SK-N-SH treated with all-trans-retinoic acid at 6 μM for 48 hours (cell line): ENCODE measurements around the gene TBC1D2.

Experiments used
- ATAC-seq: fragments of 200-7000 bp; cut with Tn5 transposase; 3 replicates; pipeline ENCODE4 v1.9.1; 2020; ENCODE audit warnings: mild to moderate bottlenecking, moderate library complexity
- BACH2 ChIP-seq: fragments of 250-450 bp; sonication (Bioruptor Pico); IDR thresholded peaks from 2 replicates; pipeline ENCODE4 v1.9.0; 2021; ENCODE audit warnings: mild to moderate bottlenecking, borderline replicate concordance
- ESRRG ChIP-seq: fragments of 250-450 bp; sonication (Bioruptor Pico); IDR thresholded peaks from 2 replicates; pipeline ENCODE4 v1.6.1; 2021; ENCODE audit warnings: mild to moderate bottlenecking
- GLIS3 ChIP-seq: fragments of 250-450 bp; sonication (Bioruptor Pico); IDR thresholded peaks from 2 replicates; pipeline ENCODE4 v1.5.0; 2020; ENCODE audit warnings: mild to moderate bottlenecking, moderate library complexity
- ISL1 ChIP-seq: fragments of 250-450 bp; sonication (Bioruptor Pico); IDR thresholded peaks from 2 replicates; pipeline ENCODE4 v2.1.2; 2022; ENCODE audit warnings: mild to moderate bottlenecking, moderate library complexity
- OSR1 ChIP-seq: fragments of 250-450 bp; sonication (Bioruptor Pico); IDR thresholded peaks from 2 replicates; pipeline ENCODE4 v1.8.0; 2022; ENCODE audit warnings: moderate library complexity, mild to moderate bottlenecking, inconsistent platforms
- PPARA ChIP-seq: fragments of 250-450 bp; sonication (Bioruptor Pico); IDR thresholded peaks from 2 replicates; pipeline ENCODE4 v1.5.0; 2020; ENCODE audit warnings: mild to moderate bottlenecking, borderline replicate concordance
- RARB ChIP-seq: fragments of 250-450 bp; sonication (Bioruptor Pico); IDR thresholded peaks from 2 replicates; pipeline ENCODE4 v1.8.0; 2021; ENCODE audit warnings: mild to moderate bottlenecking, moderate library complexity
- SNAI2 ChIP-seq: fragments of 250-450 bp; sonication (Bioruptor Pico); IDR thresholded peaks from 2 replicates; pipeline ENCODE4 v1.5.0; 2020; ENCODE audit warnings: mild to moderate bottlenecking, moderate library complexity
- TCF4 ChIP-seq: fragments of 250-450 bp; sonication (Bioruptor Pico); IDR thresholded peaks from 2 replicates; pipeline ENCODE4 v1.8.0; 2021; ENCODE audit warnings: mild to moderate bottlenecking, moderate library complexity, borderline replicate concordance
- TOX ChIP-seq: fragments of 250-450 bp; sonication (Bioruptor Pico); IDR thresholded peaks from 2 replicates; pipeline ENCODE4 v1.8.0; 2021; ENCODE audit warnings: mild to moderate bottlenecking, moderate library complexity, borderline replicate concordance
- ZC3H10 ChIP-seq: fragments of 250-450 bp; sonication (Bioruptor Pico); IDR thresholded peaks from 2 replicates; pipeline ENCODE4 v1.5.1; 2021; ENCODE audit warnings: mild to moderate bottlenecking, moderate library complexity
- ZFP3 ChIP-seq: fragments of 250-450 bp; sonication (Bioruptor Pico); IDR thresholded peaks from 2 replicates; pipeline ENCODE4 v1.5.0; 2020; ENCODE audit warnings: mild to moderate bottlenecking, moderate library complexity
- ZFP30 ChIP-seq: fragments of 450-650 bp; formaldehyde crosslinking; IDR thresholded peaks from 2 replicates; pipeline ENCODE4 v1.5.0; 2022; ENCODE audit warnings: mild to moderate bottlenecking, moderate library complexity
- ZNF565 ChIP-seq: fragments of 450-650 bp; formaldehyde crosslinking; conservative IDR thresholded peaks from 2 replicates; pipeline ENCODE4 v1.5.0; 2020; ENCODE audit warnings: low read depth, mild to moderate bottlenecking, moderate library complexity
- ZNF70 ChIP-seq: fragments of 450-650 bp; formaldehyde crosslinking; IDR thresholded peaks from 2 replicates; pipeline ENCODE4 v1.5.0; 2020; ENCODE audit warnings: mild to moderate bottlenecking, moderate library complexity
- ZNF8 ChIP-seq: fragments of 450-650 bp; formaldehyde crosslinking; IDR thresholded peaks from 2 replicates; pipeline ENCODE4 v1.5.0; 2020; ENCODE audit warnings: mild to moderate bottlenecking, moderate library complexity
- TF ChIP-seq, protein P1 (sequence below): fragments of 250-450 bp; sonication (Bioruptor Pico); IDR thresholded peaks from 2 replicates; pipeline ENCODE4 v1.5.1; 2021; ENCODE audit warnings: mild to moderate bottlenecking, moderate library complexity
- TF ChIP-seq, protein P2 (sequence below): fragments of 250-450 bp; sonication (Bioruptor Pico); IDR thresholded peaks from 2 replicates; pipeline ENCODE4 v1.5.1; 2020; ENCODE audit warnings: low read depth, mild to moderate bottlenecking, moderate library complexity
- TF ChIP-seq, protein P3 (sequence below): fragments of 250-450 bp; sonication (Bioruptor Pico); IDR thresholded peaks from 2 replicates; pipeline ENCODE4 v1.8.0; 2021; ENCODE audit warnings: low read depth, mild to moderate bottlenecking, moderate library complexity, borderline replicate concordance
- TF ChIP-seq, protein P4 (sequence below): fragments of 250-450 bp; sonication (Bioruptor Pico); IDR thresholded peaks from 2 replicates; pipeline ENCODE4 v1.5.0; 2020; ENCODE audit warnings: mild to moderate bottlenecking, moderate library complexity
- TF ChIP-seq, protein P5 (sequence below): fragments of 250-450 bp; sonication (Bioruptor Pico); IDR thresholded peaks from 2 replicates; pipeline ENCODE4 v1.8.0; 2020; ENCODE audit warnings: mild to moderate bottlenecking, moderate library complexity, borderline replicate concordance

Gene TBC1D2

DNA sequence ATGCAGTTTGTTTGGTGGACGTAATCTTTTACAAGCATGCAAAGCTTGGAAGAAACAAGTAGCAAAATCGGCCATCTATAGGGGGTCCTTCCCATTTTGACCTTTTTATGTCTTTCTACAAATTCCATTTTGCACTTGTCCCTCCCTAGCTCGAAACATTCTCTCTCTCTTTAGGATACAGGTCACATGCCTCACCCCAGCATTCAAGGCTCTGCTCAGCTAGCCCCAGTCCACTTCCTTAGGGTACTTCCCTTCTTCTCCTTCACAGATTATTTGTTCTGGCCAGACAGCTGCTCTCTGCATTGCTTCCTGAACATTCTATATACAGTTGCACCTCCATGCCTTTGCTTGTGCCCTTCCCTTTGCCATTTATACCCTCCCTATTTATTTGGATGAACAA is 104.7 kb downstream of the TBC1D2 start (continued):
- TF ChIP-seq, protein P1, sequence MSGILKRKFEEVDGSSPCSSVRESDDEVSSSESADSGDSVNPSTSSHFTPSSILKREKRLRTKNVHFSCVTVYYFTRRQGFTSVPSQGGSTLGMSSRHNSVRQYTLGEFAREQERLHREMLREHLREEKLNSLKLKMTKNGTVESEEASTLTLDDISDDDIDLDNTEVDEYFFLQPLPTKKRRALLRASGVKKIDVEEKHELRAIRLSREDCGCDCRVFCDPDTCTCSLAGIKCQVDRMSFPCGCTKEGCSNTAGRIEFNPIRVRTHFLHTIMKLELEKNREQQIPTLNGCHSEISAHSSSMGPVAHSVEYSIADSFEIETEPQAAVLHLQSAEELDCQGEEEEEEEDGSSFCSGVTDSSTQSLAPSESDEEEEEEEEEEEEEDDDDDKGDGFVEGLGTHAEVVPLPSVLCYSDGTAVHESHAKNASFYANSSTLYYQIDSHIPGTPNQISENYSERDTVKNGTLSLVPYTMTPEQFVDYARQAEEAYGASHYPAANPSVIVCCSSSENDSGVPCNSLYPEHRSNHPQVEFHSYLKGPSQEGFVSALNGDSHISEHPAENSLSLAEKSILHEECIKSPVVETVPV (CRISPR knock-in tag): no peak
- no peak for TF ChIP-seq ZNF565 (CRISPR knock-in tag)
- TF ChIP-seq, protein P2, sequence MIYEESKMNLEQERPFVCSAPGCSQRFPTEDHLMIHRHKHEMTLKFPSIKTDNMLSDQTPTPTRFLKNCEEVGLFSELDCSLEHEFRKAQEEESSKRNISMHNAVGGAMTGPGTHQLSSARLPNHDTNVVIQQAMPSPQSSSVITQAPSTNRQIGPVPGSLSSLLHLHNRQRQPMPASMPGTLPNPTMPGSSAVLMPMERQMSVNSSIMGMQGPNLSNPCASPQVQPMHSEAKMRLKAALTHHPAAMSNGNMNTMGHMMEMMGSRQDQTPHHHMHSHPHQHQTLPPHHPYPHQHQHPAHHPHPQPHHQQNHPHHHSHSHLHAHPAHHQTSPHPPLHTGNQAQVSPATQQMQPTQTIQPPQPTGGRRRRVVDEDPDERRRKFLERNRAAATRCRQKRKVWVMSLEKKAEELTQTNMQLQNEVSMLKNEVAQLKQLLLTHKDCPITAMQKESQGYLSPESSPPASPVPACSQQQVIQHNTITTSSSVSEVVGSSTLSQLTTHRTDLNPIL: no peak
- no peak for TF ChIP-seq SNAI2 (CRISPR knock-in tag)
- TF ChIP-seq GLIS3 (CRISPR knock-in tag): no peak
- no peak for TF ChIP-seq PPARA (CRISPR knock-in tag)
- TF ChIP-seq, all 23 proteins: peak for 0

DNA sequence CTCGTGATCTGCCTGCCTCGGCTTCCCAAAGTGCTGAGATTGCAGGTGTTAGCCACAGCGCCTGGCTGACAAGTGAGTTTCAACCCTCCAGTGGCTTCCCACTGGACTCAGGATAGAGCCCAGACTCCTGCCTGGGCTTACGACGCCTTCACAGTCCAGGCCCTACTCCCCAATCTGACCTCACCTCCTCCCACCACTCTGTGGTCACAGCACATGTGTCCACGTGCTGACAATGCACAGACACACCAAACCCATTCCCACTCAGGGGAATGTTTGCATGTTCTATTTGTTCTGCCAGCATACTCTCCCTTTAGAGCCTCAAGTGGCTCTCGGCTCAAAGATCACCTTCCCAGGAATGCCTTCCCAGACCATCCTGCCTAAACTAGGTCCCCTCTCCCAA is 105.3 kb downstream of the TBC1D2 start:
- no peak for ATAC-seq
- TF ChIP-seq BACH2 (CRISPR knock-in tag): no peak
- TF ChIP-seq RARB (CRISPR knock-in tag): no peak
- TF ChIP-seq, protein P3, sequence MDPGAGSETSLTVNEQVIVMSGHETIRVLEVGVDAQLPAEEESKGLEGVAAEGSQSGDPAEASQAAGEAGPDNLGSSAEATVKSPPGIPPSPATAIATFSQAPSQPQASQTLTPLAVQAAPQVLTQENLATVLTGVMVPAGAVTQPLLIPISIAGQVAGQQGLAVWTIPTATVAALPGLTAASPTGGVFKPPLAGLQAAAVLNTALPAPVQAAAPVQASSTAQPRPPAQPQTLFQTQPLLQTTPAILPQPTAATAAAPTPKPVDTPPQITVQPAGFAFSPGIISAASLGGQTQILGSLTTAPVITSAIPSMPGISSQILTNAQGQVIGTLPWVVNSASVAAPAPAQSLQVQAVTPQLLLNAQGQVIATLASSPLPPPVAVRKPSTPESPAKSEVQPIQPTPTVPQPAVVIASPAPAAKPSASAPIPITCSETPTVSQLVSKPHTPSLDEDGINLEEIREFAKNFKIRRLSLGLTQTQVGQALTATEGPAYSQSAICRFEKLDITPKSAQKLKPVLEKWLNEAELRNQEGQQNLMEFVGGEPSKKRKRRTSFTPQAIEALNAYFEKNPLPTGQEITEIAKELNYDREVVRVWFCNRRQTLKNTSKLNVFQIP (CRISPR knock-in tag): no peak
- TF ChIP-seq ESRRG (CRISPR knock-in tag): no peak
- TF ChIP-seq ZNF565 (CRISPR knock-in tag): no peak
- TF ChIP-seq, protein P4, sequence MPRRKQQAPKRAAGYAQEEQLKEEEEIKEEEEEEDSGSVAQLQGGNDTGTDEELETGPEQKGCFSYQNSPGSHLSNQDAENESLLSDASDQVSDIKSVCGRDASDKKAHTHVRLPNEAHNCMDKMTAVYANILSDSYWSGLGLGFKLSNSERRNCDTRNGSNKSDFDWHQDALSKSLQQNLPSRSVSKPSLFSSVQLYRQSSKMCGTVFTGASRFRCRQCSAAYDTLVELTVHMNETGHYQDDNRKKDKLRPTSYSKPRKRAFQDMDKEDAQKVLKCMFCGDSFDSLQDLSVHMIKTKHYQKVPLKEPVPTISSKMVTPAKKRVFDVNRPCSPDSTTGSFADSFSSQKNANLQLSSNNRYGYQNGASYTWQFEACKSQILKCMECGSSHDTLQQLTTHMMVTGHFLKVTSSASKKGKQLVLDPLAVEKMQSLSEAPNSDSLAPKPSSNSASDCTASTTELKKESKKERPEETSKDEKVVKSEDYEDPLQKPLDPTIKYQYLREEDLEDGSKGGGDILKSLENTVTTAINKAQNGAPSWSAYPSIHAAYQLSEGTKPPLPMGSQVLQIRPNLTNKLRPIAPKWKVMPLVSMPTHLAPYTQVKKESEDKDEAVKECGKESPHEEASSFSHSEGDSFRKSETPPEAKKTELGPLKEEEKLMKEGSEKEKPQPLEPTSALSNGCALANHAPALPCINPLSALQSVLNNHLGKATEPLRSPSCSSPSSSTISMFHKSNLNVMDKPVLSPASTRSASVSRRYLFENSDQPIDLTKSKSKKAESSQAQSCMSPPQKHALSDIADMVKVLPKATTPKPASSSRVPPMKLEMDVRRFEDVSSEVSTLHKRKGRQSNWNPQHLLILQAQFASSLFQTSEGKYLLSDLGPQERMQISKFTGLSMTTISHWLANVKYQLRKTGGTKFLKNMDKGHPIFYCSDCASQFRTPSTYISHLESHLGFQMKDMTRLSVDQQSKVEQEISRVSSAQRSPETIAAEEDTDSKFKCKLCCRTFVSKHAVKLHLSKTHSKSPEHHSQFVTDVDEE: no peak
- TF ChIP-seq, protein P2: no peak
- no peak for TF ChIP-seq ZFP3 (CRISPR knock-in tag)
- TF ChIP-seq ZC3H10 (CRISPR knock-in tag): no peak

DNA sequence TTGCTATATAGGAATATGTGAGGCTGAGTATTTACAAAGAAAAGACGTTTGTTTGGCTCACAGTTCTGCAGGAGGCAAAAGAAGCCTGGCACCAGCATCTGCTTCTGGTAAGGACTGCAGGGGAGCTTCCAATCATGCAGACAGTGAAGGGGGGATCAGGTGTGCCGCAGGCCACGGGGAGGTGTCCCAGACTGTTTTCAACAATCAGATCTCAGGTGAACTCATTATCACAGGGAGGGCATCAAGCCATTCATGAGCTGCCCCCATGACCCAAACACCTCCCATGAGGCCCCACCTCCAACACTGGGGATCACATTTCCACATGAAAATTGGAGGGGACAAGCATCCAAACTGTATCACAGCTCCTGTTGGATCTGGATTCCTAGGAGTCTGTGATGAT is 106.0 kb downstream of the TBC1D2 start:
- ATAC-seq: no peak
- TF ChIP-seq, protein P1 (CRISPR knock-in tag): no peak
- TF ChIP-seq TOX (CRISPR knock-in tag): no peak
- no peak for TF ChIP-seq TCF4 (CRISPR knock-in tag)
- no peak for TF ChIP-seq ZNF565 (CRISPR knock-in tag)
- TF ChIP-seq, protein P5, sequence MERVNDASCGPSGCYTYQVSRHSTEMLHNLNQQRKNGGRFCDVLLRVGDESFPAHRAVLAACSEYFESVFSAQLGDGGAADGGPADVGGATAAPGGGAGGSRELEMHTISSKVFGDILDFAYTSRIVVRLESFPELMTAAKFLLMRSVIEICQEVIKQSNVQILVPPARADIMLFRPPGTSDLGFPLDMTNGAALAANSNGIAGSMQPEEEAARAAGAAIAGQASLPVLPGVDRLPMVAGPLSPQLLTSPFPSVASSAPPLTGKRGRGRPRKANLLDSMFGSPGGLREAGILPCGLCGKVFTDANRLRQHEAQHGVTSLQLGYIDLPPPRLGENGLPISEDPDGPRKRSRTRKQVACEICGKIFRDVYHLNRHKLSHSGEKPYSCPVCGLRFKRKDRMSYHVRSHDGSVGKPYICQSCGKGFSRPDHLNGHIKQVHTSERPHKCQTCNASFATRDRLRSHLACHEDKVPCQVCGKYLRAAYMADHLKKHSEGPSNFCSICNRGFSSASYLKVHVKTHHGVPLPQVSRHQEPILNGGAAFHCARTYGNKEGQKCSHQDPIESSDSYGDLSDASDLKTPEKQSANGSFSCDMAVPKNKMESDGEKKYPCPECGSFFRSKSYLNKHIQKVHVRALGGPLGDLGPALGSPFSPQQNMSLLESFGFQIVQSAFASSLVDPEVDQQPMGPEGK: no peak
- TF ChIP-seq ZC3H10 (CRISPR knock-in tag): no peak
- TF ChIP-seq GLIS3 (CRISPR knock-in tag): no peak
- no peak for TF ChIP-seq ISL1 (CRISPR knock-in tag)
- TF ChIP-seq ZFP3 (CRISPR knock-in tag): no peak
- no peak for TF ChIP-seq OSR1 (CRISPR knock-in tag)
- TF ChIP-seq ZNF70 (CRISPR knock-in tag): no peak
- TF ChIP-seq RARB (CRISPR knock-in tag): no peak
- TF ChIP-seq, protein P4: no peak
- no peak for TF ChIP-seq ESRRG (CRISPR knock-in tag)
- TF ChIP-seq ZNF8 (CRISPR knock-in tag): no peak
- no peak for TF ChIP-seq ZFP30
- TF ChIP-seq BACH2 (CRISPR knock-in tag): no peak
